GM12801 (cell line): ENCODE measurements around the gene PLEKHH1.

Experiments
- CTCF ChIP-seq: IDR thresholded peaks from one replicate; pipeline ENCODE4 v1.5.1; 2011; ENCODE audit warnings: control low read depth; ENCODE audit not compliant: insufficient read length; ENCODE audit errors: extremely low read depth

PLEKHH1 gene

GRCh38 chr14:67569011-67569650 is 36.0 kb downstream of the PLEKHH1 start:
- no peak for TF ChIP-seq CTCF

- TF ChIP-seq CTCF = no peak
These were observed 36.7 kb downstream of the PLEKHH1 start for GRCh38 chr14:67569651-67570290.

DNA sequence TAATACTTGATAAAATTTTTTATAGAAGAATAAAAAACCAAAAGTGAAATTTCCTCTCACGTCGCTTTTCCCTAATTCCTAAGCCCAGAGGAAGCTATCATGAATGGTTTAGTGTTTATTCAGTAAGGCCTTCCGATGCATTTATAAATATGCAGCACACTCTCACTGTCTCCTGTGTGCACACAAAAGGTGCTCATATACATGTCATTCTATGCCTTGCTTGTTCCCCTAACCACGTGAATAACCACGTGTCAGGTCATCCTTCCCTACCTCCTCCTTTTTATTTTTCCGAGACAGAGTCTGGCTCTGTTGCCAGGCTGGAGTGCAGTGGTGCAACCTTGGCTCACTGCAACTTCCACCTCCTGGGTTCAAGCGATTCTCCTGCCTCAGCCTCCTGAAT is 37.4 kb downstream of the PLEKHH1 start:
- TF ChIP-seq CTCF = no peak

DNA sequence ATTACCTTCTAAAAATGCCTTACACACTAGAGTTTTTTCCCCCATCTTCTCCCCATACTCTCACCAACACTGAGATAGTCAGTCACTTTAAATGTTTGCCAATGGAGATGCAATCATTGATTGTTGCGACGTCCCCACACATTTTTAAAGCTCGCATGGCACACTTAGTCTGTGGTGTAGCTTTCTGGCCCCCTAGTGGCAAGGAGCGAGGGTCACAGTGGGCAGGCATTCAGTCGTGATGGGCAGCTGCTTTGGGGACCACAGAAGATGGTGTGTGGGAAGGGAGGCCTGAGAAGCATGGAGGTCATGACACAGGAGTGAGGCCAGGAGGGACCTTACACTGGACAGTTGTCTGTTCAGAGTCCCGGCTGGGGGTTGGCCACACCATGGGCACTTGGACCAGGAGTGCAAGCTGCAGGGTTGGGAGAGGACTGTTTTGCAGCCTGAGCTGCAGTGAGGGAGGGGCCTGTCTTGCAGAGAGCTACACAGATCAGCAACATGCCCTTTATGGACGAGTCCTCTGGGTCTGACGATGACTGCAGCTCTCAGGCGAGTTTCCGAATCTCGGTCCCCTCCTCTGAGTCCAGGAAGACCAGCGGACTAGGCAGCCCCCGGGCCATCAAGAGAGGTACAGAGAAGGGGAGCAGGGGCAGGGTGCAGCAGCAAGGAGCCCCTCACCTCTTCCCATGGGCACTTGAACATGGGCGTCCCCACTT is 38.3 kb downstream of the PLEKHH1 start:
- no peak for TF ChIP-seq CTCF

DNA sequence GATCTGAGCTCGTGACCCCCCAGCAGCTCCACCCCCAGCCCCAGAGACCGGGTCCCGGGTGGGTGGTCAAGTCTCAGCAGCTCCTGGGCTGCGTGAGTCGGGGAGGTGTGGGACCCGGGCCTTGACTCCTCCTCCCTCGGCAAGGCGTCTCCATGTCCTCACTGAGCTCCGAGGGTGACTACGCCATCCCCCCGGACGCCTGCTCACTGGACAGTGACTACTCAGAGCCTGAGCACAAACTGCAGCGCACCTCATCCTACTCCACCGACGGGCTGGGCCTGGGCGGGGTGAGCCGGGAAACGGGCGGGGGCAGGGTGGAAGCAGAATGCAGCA is 38.9 kb downstream of the PLEKHH1 start:
- TF ChIP-seq CTCF = no peak

DNA sequence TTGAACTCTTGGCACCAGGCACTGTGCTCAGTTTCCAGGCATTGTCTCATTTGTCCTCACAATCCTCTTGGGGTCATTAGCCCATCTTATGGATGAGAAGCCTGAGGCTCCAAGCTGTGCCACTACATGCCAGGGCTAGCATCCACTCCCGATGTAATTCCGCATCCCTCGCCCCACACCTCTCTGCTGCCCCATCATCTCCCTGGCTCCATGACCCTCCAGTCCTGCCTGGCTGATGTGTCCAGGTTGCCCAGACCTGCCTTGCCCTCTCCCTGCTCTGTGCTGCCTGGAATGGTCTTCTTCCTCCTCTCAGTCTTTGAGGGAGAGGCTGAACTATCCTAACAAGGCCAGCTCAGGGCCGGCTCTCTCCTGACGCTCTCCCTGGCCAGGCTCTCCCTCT is 39.5 kb downstream of the PLEKHH1 start:
- no peak for TF ChIP-seq CTCF

- TF ChIP-seq CTCF = no peak
These were observed 40.3 kb downstream of the PLEKHH1 start for GRCh38 chr14:67573228-67574010.
